SH-SY5Y (cell line): ENCODE results near the gene EI24.

ENCODE experiments used
- GATA2 ChIP-seq: IDR thresholded peaks from 2 replicates; pipeline ENCODE4 v1.6.1; 2011; ENCODE audit warnings: mild to moderate bottlenecking, low read depth, low read length
- GATA3 ChIP-seq: IDR thresholded peaks from 2 replicates; pipeline ENCODE4 v1.6.1; 2011; ENCODE audit warnings: low read depth, mild to moderate bottlenecking, low read length, moderate library complexity

- no peak for TF ChIP-seq GATA2
- no peak for TF ChIP-seq GATA3
These were observed 16.4 kb upstream of the EI24 start for GRCh38 chr11:125552927-125553326.
